ENCODE measurements around the gene HOXC10. TPM values are rescaled to one million over a fixed set of nuclear protein-coding genes. Genes with fewer than 3 reads are reported as not detected.
A peak's percentile ranks its signal among the peaks of the same experiment; 100 is the strongest.

The HOXC10 gene
- total and polyA plus RNA-seq, 2 donors from 2014 or later = 49.7 to 50.7 TPM

DNA sequence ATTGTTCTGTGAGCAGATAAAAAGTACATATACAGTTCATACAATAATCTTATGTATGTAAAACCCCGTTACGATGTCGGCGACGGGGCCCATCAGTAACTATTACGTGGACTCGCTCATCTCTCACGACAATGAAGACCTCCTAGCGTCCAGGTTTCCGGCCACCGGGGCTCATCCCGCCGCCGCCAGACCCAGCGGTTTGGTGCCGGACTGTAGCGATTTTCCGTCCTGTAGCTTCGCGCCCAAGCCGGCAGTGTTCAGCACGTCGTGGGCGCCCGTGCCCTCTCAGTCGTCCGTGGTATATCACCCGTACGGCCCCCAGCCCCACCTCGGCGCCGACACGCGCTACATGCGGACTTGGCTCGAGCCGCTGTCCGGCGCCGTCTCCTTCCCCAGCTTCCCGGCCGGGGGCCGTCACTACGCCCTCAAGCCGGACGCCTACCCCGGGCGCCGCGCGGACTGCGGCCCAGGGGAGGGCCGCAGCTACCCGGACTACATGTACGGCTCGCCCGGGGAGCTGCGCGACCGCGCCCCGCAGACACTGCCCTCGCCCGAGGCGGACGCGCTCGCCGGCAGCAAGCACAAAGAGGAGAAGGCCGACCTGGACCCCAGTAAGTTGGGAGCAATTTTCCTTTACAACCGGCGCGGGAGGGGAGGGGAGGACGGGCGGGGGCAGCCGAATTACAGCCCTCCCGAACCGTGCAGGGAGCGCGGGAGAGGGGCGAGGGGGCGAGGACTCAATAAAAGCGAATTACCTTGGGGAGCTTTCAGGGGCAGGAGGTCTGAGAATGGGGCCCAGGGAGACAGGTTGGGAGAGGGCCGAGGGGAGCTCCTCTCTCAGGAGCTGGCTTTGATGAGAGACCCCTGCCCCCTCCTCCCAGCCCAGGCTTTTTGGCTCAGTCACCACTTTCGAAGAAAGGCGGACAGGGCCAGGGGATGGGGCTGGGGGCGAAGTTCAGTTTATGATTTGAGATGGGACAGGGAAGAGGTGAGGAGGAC is 15.5 kb downstream of the HOXC10 start, which contains the start of gene HOXC9:
Gene HOXC9, plus strand, starts transcription at position 46 of the 999 bp plus-strand sequence. Its CDS starts 28 bp downstream, at position 74.
- intact Hi-C loops (cut with DNase I) = loop anchor here (5.0 kb wide), 1 partner anchor 202 kb away; no protein-coding TSS in a partner anchor
- peak within 1 kb of the TSS; percentile 62 to 79 (median 74) for H3K9ac ChIP-seq (ENCODE audit: low read length in 3 of 3)
- no peaks in the 10 kb centered on the region for H3K9me3 ChIP-seq (ENCODE audit: control insufficient read depth in 2 of 3, insufficient read depth in 1 of 3, low read length in 3 of 3)
- TF ChIP-seq, protein P1, sequence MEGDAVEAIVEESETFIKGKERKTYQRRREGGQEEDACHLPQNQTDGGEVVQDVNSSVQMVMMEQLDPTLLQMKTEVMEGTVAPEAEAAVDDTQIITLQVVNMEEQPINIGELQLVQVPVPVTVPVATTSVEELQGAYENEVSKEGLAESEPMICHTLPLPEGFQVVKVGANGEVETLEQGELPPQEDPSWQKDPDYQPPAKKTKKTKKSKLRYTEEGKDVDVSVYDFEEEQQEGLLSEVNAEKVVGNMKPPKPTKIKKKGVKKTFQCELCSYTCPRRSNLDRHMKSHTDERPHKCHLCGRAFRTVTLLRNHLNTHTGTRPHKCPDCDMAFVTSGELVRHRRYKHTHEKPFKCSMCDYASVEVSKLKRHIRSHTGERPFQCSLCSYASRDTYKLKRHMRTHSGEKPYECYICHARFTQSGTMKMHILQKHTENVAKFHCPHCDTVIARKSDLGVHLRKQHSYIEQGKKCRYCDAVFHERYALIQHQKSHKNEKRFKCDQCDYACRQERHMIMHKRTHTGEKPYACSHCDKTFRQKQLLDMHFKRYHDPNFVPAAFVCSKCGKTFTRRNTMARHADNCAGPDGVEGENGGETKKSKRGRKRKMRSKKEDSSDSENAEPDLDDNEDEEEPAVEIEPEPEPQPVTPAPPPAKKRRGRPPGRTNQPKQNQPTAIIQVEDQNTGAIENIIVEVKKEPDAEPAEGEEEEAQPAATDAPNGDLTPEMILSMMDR (IDR thresholded peaks at IDR 0.05; ENCODE audit: borderline replicate concordance, extremely low read depth, insufficient read depth) = no peak
- no peaks in the 10 kb centered on the region for H3K36me3 ChIP-seq (ENCODE audit: control insufficient read depth in 2 of 3, insufficient read depth in 3 of 3, low read length in 3 of 3)
- H3K27ac ChIP-seq (ENCODE audit: low read depth in 2 of 2, low read length in 2 of 2) = peak within 1 kb of the TSS; percentile 83 to 97
- no peaks in the 10 kb centered on the region for H3K27me3 ChIP-seq (ENCODE audit: control insufficient read depth, insufficient read depth, low read length)
- H3K4me3 ChIP-seq (ENCODE audit: low read length in 3 of 3) = peak within 1 kb of the TSS; percentile 75 to 88 (median 85)
- DNase-seq (peak in 1 of 5 donors; percentile 86), FAIRE-seq (no peak)
- H3K4me1 ChIP-seq (ENCODE audit: control insufficient read depth in 2 of 3, insufficient read depth in 2 of 3, low read depth in 1 of 3, low read length in 3 of 3) = peaks cover 3 to 18% (median 8%) of the 10 kb centered on the region in 3 donors

DNA sequence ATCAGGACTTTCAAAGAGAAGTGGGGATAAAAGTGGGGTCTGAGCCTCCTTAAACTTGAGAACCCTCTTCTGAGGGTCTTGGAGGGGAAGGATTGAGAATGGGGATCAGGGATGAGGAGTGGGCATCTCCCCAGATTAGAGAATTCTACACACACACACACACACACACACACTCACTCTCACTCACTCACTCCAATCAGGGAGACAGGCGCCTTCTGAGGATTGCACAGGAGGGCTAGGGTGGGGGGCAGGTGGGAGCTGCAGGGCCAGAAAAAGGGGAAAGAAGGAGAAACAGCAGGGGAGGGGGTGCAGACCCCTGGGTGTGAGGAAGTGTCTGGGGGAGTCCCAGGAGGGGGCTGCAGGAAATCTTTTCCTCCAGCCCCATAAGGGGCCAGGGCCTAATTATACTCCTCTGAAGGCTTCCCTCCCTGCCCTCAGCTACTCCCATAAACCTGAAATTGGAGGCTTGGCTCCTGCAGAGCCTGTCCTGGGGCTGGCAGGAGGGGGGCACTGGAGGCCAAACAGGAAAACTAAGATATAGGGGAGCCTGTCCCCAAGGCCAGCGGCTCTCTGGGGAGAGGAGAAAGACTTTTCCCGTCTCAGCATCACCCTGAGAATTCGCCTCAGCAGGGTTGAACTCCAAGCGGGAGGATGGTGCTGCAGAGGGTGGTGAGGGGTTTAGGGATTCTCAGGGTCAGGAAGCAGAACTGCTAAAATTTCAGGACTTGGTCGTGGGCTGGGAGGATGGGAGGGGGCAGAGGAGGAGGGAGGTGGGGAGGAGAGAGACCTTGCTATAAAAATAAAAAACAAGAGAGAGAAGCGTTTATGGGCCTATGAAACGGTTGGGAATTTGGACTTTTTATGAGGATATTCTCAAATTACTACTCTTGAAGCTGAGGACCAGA is 16.6 kb downstream of the HOXC10 start:
- no peaks in the 10 kb centered on the region for H3K36me3 ChIP-seq (ENCODE audit: control insufficient read depth in 2 of 3, insufficient read depth in 3 of 3, low read length in 3 of 3)
- H3K27me3 ChIP-seq (ENCODE audit: control insufficient read depth, insufficient read depth, low read length) = no peaks in the 10 kb centered on the region
- H3K9ac ChIP-seq (ENCODE audit: low read length in 3 of 3) = peak overlapping the region; percentile 32 to 79 (median 57)
- H3K9me3 ChIP-seq (ENCODE audit: control insufficient read depth in 2 of 3, insufficient read depth in 1 of 3, low read length in 3 of 3) = no peaks in the 10 kb centered on the region
- peak overlapping the region; percentile 75 to 88 (median 85) for H3K4me3 ChIP-seq (ENCODE audit: low read length in 3 of 3)
- FAIRE-seq (no peak), DNase-seq (peak in 4 of 5 donors; percentile 82 to 90 (median 84))
- TF ChIP-seq, protein P1 (IDR thresholded peaks at IDR 0.05; ENCODE audit: borderline replicate concordance, extremely low read depth, insufficient read depth) = no peak
- peaks cover 3 to 23% (median 11%) of the 10 kb centered on the region in 3 donors for H3K4me1 ChIP-seq (ENCODE audit: control insufficient read depth in 2 of 3, insufficient read depth in 2 of 3, low read depth in 1 of 3, low read length in 3 of 3)
- intact Hi-C loops (cut with DNase I) = loop anchor here (5.0 kb wide), 1 partner anchor 201 kb away; no protein-coding TSS in a partner anchor
- H3K27ac ChIP-seq (ENCODE audit: low read depth in 2 of 2, low read length in 2 of 2) = peak overlapping the region; percentile 83 to 97

DNA sequence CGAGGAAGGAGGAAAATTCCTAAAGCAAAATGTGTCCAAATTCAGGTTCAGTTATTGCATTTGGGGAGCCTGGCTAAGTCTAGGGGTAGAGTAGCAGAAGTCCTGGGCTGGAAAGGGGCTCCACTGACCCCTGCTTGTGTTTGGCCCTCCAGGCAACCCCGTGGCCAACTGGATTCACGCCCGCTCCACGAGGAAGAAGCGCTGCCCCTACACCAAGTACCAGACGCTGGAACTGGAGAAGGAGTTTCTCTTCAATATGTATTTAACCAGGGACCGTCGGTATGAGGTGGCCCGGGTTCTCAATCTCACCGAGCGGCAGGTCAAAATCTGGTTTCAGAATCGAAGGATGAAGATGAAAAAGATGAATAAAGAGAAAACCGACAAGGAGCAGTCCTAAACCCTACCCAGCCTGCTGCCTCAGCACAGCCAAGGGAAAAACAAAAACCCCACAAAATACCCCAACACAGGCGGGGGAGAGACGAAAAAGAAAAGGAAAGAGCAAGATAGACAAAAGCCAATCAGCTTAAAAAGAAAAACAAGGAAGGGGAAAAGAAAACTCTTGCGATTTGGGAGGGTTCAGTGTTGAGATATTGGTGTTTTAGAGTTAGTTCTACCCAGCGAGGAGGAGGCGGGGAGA is 17.4 kb downstream of the HOXC10 start:
- Histone ChIP-seq H3K27me3 (ENCODE audit: control insufficient read depth, insufficient read depth, low read length) (peaks cover 3% of the 10 kb centered on the region), H3K9ac (ENCODE audit: low read length in 3 of 3) (peak overlapping the region in 2 of 3 donors; percentile 15 to 30), H3K4me3 (ENCODE audit: low read length in 3 of 3) (peak overlapping the region in 2 of 3 donors; percentile 48 to 88), H3K27ac (ENCODE audit: low read depth in 2 of 2, low read length in 2 of 2) (peak overlapping the region; percentile 7 to 97), H3K4me1 (ENCODE audit: control insufficient read depth in 2 of 3, insufficient read depth in 2 of 3, low read depth in 1 of 3, low read length in 3 of 3) (peaks cover 4 to 23% (median 14%) of the 10 kb centered on the region in 3 donors), H3K36me3 (ENCODE audit: control insufficient read depth in 2 of 3, insufficient read depth in 3 of 3, low read length in 3 of 3) (no peaks in the 10 kb centered on the region), H3K9me3 (ENCODE audit: control insufficient read depth in 2 of 3, insufficient read depth in 1 of 3, low read length in 3 of 3) (no peaks in the 10 kb centered on the region)
- FAIRE-seq = no peak
- TF ChIP-seq, protein P1 (IDR thresholded peaks at IDR 0.05; ENCODE audit: borderline replicate concordance, extremely low read depth, insufficient read depth) = no peak
- peak in 1 of 5 donors; percentile 72 for DNase-seq
- intact Hi-C loops (cut with DNase I) = loop anchor here (5.0 kb wide), 1 partner anchor 200 kb away; no protein-coding TSS in a partner anchor

All from kidney (tissue), 14 donors.